NCI-H1436 (cell line): ENCODE results near the gene INTS15.
"Not testable (repeated sequence)": the region's sequence is repeated elsewhere in the genome, so short reads cannot be mapped to it uniquely, and the experiment has no call there.

Source experiments
- DNase-seq: peaks from one replicate; lab custom pipeline; 2025; lab: John Stamatoyannopoulos, UW

Gene INTS15

DNA sequence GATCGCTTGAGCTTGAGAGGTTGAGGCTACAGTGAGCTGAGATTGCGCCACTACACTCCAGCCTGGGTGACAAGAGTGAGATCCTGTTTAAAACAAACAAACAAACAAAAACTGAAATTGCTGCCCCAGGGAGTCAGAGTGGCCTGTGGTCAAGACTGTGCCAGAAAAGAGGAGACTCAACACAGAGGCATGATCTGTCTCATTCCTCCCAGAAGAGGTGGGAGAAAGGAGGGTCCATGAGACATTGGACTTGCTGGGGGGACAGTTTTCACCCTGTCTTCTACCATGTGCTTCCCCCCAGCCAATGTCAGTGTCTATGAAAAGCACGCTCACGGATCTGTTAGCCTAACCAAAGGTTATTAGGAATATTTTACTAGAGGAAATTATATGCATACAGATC lies 28.8 kb downstream of the INTS15 start:
- DNase-seq, result no peak

DNA sequence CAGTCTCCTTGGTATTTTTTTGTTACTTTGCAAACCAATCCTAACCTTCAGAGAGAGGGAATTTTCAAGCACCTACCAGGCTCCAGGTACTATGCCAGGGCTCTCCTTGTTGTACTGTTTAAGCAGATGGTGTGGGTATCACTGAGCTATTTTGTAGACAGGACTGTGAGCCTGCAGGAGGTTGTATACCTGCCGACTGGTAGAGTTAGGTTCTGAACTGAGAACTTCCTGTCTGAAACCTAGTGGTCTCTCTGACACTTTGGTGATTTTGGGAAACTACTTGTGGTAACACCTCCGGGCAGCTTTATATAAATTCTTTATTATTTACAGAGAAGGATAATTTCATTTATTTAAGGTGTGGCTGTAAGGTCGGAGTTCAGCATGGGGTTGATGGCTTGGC lies 30.1 kb downstream of the INTS15 start:
- no peak for DNase-seq

DNA sequence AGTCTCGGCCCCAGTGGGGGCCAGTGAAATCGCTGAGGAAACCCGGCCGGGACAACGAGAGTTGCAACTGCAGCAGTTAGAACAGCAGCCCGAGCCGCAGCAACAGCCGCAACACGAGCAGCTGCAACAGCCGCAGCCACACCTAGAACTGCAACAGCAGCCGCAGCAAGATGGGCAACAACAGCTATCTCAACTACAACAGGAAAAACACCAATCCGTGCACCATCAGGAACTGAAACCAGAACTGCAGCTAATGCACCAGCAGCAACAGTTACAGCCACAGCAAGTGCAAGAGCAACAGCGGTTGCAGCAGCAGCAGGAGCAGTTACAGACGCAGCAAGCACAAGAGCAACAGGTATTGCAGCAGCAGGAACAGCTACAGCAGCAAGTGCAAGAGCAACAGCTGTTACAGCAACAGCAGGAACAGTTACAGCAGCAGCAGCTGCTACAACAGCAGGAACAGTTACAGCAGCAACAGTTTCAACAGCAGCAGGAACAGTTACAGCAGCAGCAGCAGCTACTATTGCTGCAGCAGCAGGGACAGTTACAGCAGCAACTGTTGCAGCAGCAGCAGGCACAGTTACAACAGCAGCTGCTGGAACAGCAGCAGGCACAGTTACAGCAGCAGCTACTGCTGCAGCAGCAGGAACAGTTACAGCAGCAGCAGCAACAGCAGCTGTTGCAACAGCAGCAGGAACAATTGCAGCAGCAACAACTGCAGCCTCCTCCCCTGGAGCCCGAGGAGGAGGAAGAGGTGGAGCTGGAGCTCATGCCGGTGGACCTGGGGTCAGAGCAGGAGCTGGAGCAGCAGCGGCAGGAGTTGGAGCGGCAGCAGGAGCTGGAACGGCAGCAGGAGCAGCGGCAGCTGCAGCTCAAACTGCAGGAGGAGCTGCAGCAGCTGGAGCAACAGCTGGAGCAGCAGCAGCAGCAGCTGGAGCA lies 31.6 kb downstream of the INTS15 start:
- DNase-seq, result no peak

GRCh38 chr7:6622134-6622710 lies 32.4 kb downstream of the INTS15 start:
- no peak for DNase-seq

GRCh38 chr7:6623589-6624245 lies 33.9 kb downstream of the INTS15 start:
- DNase-seq, result no peak

GRCh38 chr7:6624246-6624611 lies 34.4 kb downstream of the INTS15 start:
- DNase-seq, result no peak

GRCh38 chr7:6628045-6628444 lies 38.2 kb downstream of the INTS15 start:
- DNase-seq, result peak; percentile 41

- no peak for DNase-seq
Observed at GRCh38 chr7:6630007-6630849, 40.4 kb downstream of the INTS15 start.

- DNase-seq, result no peak
Observed at GRCh38 chr7:6631605-6632004, 41.8 kb downstream of the INTS15 start.

DNA sequence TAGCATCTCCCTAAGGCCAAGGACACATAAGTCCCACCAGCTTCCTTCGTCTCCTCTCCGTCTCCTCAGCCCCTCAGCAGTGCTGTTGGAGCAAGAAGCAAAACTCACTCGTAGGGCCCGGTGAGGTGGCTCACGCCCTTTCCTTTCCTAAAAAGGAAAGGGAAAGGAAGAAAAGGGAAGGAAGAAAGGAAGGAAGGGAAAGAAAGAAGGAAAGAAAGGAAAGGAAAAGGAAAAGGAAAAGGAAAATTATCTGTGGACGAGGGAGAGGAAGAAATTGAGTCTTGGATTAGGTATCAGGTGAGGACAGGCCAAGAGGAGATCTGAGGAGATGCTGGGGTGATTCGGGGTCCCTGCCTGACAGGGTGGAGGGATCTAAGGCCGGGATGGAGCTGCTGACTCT lies 44.2 kb downstream of the INTS15 start:
- no peak for DNase-seq

- not testable (repeated sequence) for DNase-seq
Observed at GRCh38 chr7:6634971-6635370, 45.1 kb downstream of the INTS15 start.

GRCh38 chr7:6636741-6637543 lies 47.1 kb downstream of the INTS15 start, which contains the start of gene ZNF316:
TSS of gene ZNF316 (plus strand) at chr7:6637318. CDS start at chr7:6642410, 5,092 bp downstream.
- peak; percentile 28 for DNase-seq

DNA sequence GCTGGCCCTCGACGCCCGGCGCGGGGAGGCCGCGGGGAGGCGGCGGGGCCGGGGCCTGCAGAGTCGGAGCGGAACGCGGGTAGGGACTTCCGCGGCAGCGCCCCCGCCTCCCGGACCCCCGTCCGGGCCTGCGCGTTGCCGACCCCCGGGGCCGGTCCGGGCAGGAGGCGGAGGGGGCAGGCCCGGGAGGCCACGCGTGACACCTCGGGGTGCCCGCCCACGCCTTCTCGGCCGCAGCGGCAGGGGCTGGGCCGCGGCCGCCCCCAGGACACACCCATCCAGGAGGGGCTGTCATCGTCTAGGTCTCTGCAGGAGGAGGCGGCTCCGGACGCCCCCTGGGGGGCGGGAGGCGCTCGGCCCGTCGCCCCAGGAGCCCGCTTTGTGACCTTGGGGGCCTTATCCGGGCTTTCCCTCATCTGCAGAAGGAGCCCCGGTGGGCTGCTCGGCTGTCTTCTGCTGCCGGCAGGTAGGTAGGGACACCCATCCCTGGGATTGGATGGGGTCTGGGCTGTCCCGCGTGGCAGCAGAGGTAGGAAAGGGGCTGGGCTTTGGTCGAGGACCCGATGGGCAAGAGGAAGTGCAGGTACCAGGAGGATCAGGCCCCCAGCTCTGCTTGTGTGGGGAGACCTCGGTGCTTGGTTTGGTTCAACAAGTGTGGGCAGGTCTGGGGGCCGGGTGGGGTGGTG lies 47.9 kb downstream of the INTS15 start:
- no peak for DNase-seq

DNA sequence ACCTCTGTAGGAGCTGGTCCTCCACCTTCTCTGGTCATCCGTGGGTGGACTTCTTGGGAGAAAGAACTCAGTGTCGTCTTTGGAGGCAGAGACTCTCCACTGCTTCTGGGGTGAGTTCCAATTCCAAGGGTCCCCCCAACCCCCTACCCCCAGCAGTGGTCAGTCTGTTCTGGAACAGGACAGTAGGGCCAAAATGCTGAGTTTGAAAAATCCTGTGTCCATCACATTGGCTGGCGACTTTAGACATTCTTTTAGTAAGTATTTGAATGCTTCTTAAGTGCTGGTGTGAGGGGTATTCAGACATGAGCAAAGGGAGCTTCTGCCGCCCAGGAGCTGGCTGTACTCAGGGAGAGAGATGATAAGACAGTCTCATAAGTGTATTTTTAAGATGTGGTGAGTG lies 49.2 kb downstream of the INTS15 start:
- DNase-seq, result no peak

- DNase-seq, result no peak
Observed at GRCh38 chr7:6639627-6640026, 49.8 kb downstream of the INTS15 start.

DNA sequence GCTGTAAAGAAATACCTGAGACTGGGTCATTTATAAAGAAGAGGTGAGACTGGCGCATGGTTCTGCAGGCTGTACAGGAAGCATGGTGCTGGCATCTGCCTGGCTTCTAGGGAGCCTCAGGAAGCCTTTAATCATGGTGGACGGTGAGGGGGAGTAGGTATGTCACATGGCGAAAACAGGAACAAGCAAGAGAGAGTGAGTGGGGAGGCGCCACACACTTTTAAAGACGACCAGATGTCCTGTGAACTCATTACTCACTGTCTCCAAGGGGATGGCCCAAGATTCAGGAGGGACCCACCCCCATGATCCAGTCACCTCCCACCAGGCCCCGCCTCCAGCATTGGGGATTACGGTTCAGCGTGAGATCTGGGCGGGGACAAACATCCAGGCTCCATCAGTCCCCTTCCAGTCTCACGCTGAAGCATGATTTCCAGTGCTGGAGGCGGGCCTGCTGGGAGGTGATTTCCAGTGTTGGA lies 50.5 kb downstream of the INTS15 start:
- DNase-seq, result no peak

DNA sequence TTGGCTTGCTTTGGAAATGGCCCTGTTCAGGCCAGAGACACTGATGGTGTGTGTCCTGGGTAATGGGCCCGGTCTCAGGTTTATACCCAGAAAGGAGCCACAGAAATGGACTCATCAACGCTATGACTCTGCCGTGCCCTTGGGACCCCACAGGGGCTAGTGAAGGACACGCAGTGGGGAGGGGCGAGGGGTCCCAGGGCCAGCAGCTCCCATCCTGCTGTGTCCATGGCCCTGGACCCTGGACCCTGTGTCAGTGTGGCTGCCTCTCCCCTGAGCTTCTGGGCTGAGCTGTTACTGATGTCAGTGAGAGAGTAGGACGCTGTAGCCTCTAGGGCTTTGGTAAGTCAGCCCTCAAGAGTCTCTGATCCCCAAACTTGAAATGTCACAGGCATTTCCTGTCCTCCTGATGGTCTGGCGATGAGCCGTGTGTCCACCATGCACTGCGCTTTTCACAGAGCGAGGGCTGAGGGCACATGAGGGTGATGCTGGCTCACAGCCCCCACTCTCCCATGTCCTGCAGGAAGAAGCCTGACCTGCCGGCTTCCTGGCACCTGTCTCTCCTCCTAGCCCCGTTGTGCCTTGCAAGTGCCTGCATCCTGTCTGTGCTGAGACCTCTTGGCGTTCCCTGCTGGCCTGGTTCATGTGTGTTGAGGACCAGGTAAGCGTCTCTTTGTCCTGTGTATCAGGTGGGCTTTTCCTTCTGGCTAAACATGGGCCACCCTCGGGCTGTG lies 51.6 kb downstream of the INTS15 start:
- no peak for DNase-seq

- no peak for DNase-seq
Observed at GRCh38 chr7:6642239-6642839, 52.5 kb downstream of the INTS15 start.
